Neuronal stem cell (in vitro differentiated cells): ENCODE results near the gene C11orf42.

ENCODE experiments used
- DNase-seq: peaks from one replicate; pipeline ENCODE4 v3.0.0-alpha.2; 2013; ENCODE audit warnings: low spot score
- H2AFZ ChIP-seq: one replicate; pipeline ENCODE4 v1.6.1; 2013; ENCODE audit warnings: mild to moderate bottlenecking, low read length, inconsistent platforms
- H2AK5ac ChIP-seq: 2 replicates; pipeline ENCODE4 v1.6.1; 2013; ENCODE audit warnings: low read depth, mild to moderate bottlenecking, inconsistent platforms, low read length, moderate library complexity, mixed read lengths
- H2BK120ac ChIP-seq: 2 replicates; pipeline ENCODE4 v1.6.1; 2013; ENCODE audit warnings: low read depth, mild to moderate bottlenecking, inconsistent platforms, low read length, moderate library complexity, mixed read lengths
- H2BK12ac ChIP-seq: one replicate; pipeline ENCODE4 v1.6.1; 2013; ENCODE audit warnings: low read length, inconsistent platforms
- H2BK15ac ChIP-seq: 2 replicates; pipeline ENCODE4 v1.6.1; 2013; ENCODE audit warnings: mild to moderate bottlenecking, low read length, inconsistent platforms, mixed read lengths
- H2BK5ac ChIP-seq: one replicate; pipeline ENCODE4 v1.6.1; 2013; ENCODE audit warnings: inconsistent platforms, mild to moderate bottlenecking, low read length, moderate library complexity
- H3K14ac ChIP-seq: one replicate; pipeline ENCODE4 v1.6.1; 2013; ENCODE audit warnings: low read length, inconsistent platforms
- H3K18ac ChIP-seq: 2 replicates; pipeline ENCODE4 v1.6.1; 2013; ENCODE audit warnings: low read length, inconsistent platforms
- H3K23ac ChIP-seq: 2 replicates; pipeline ENCODE4 v1.6.1; 2013; ENCODE audit warnings: low read depth, mild to moderate bottlenecking, mixed read lengths, low read length, inconsistent platforms; ENCODE audit not compliant: poor library complexity
- H3K27ac ChIP-seq: replicated peaks from 3 replicates; pipeline ENCODE4 v1.5.1; 2013; ENCODE audit warnings: low read length, inconsistent platforms
- H3K27me3 ChIP-seq, 3 experiments: 2 replicates each; pipeline ENCODE4 v1.6.1; 2013; ENCODE audit warnings: low read length in 3 of 3, mild to moderate bottlenecking in 2 of 3, inconsistent platforms in 1 of 3, low read depth in 1 of 3, mixed read lengths in 1 of 3, moderate library complexity in 1 of 3; ENCODE audit not compliant: control insufficient read depth in 3 of 3, insufficient read depth in 3 of 3
- H3K36me3 ChIP-seq, 2 donors: replicated peaks in 1 of 2; 2 replicates each; pipeline ENCODE4 v1.6.1; 2013; ENCODE audit warnings: low read length in 2 of 2; ENCODE audit not compliant: control insufficient read depth in 2 of 2, insufficient read depth in 2 of 2
- H3K4ac ChIP-seq: 2 replicates; pipeline ENCODE4 v1.6.1; 2013; ENCODE audit warnings: inconsistent platforms, mild to moderate bottlenecking, low read length, moderate library complexity
- H3K4me1 ChIP-seq, 2 donors: 1 replicate in 1 of 2; 2 replicates in 1 of 2; pipeline ENCODE4 v1.6.1; 2013; ENCODE audit warnings: low read length in 2 of 2, low read depth in 1 of 2; ENCODE audit not compliant: control insufficient read depth in 2 of 2, insufficient read depth in 1 of 2
- H3K4me2 ChIP-seq: one replicate; pipeline ENCODE4 v1.6.1; 2013; ENCODE audit warnings: mild to moderate bottlenecking, low read length, inconsistent platforms; ENCODE audit not compliant: insufficient read depth, poor library complexity, severe bottlenecking
- H3K4me3 ChIP-seq, 2 donors: 2 replicates each; pipeline ENCODE4 v1.5.1; 2013; ENCODE audit warnings: low read length in 2 of 2, mild to moderate bottlenecking in 2 of 2, inconsistent platforms in 1 of 2, moderate library complexity in 1 of 2
- H3K79me1 ChIP-seq: one replicate; pipeline ENCODE4 v1.6.1; 2013; ENCODE audit warnings: low read depth, mild to moderate bottlenecking, inconsistent platforms, low read length, moderate library complexity
- H3K9ac ChIP-seq: one replicate; pipeline ENCODE4 v1.6.1; 2013; ENCODE audit warnings: mild to moderate bottlenecking, low read depth, low read length, inconsistent platforms; ENCODE audit not compliant: poor library complexity
- H3K9me3 ChIP-seq, 2 donors: replicated peaks in 1 of 2; 2 replicates each; pipeline versions ENCODE3 to v1.6.1; 2013; ENCODE audit warnings: low read length in 2 of 2, mild to moderate bottlenecking in 2 of 2, inconsistent platforms in 1 of 2, low read depth in 1 of 2, mixed read lengths in 1 of 2, moderate library complexity in 1 of 2; ENCODE audit not compliant: control insufficient read depth in 2 of 2, insufficient read depth in 1 of 2
- H4K8ac ChIP-seq: one replicate; pipeline ENCODE4 v1.6.1; 2013; ENCODE audit warnings: low read depth, mild to moderate bottlenecking, inconsistent platforms, low read length, moderate library complexity
- H4K91ac ChIP-seq: one replicate; pipeline ENCODE4 v1.6.1; 2013; ENCODE audit warnings: low read length, low read depth, mild to moderate bottlenecking, inconsistent platforms; ENCODE audit not compliant: poor library complexity
- WGBS, 2 donors: extraction: QIAGEN DNeasy Blood & Tissue Kit; methylation state at CpG; one replicate each; pipeline ENCODE4 v1.1.7; 2013; ENCODE audit warnings: missing lambda C conversion rate in 2 of 2, mixed read lengths in 1 of 2; ENCODE audit not compliant: insufficient read length in 2 of 2, insufficient replicate concordance in 1 of 2; ENCODE audit errors: extremely low coverage in 2 of 2; 5-methylcytosine and 5-hydroxymethylcytosine counted together

The C11orf42 gene

GRCh38 chr11:6238902-6239301, 33.5 kb downstream of the C11orf42 start, which contains the start of gene CNGA4:
Gene CNGA4, plus strand, starts transcription at chr11:6239089. Its CDS starts 118 bp downstream, at chr11:6239207.
- DNase-seq, result no peak
- H4K8ac ChIP-seq, result no peak within 1 kb of the TSS

GRCh38 chr11:6240139-6240538, 34.8 kb downstream of the C11orf42 start:
- no peaks in the 10 kb centered on the region for H3K36me3 ChIP-seq

More at GRCh38 chr11:6238902-6239301, 33.5 kb downstream of the C11orf42 start, which contains the start of gene CNGA4:
- WGBS, 2 donors, result no CpG with 5 or more reads among the region's 1 CpG
- peaks cover 3% of the 10 kb centered on the region for H3K79me1 ChIP-seq
- peak within 1 kb of the TSS; percentile 57 for H4K91ac ChIP-seq
- H2AK5ac ChIP-seq, result peak within 1 kb of the TSS; percentile 2
- peak within 1 kb of the TSS; percentile 42 for H3K14ac ChIP-seq
- peaks cover 0 to 11% (median 0%) of the 10 kb centered on the region in 3 experiments for H3K27me3 ChIP-seq
- no peak within 1 kb of the TSS for H2BK120ac ChIP-seq
- H3K4ac ChIP-seq, result no peak within 1 kb of the TSS
- no peak within 1 kb of the TSS for H3K4me3 ChIP-seq
- H3K9me3 ChIP-seq, result peaks cover 0 to 2% of the 10 kb centered on the region in 2 donors
- H3K4me2 ChIP-seq, result no peak within 1 kb of the TSS
- H3K36me3 ChIP-seq, result no peaks in the 10 kb centered on the region
- peak within 1 kb of the TSS; percentile 42 for H2BK15ac ChIP-seq
- no peak within 1 kb of the TSS for H2BK12ac ChIP-seq
- H2AFZ ChIP-seq, result no peak within 1 kb of the TSS
- H3K9ac ChIP-seq, result peak within 1 kb of the TSS; percentile 15
- no peak within 1 kb of the TSS for H3K23ac ChIP-seq
- H3K18ac ChIP-seq, result no peak within 1 kb of the TSS
- no peak within 1 kb of the TSS for H2BK5ac ChIP-seq
- H3K4me1 ChIP-seq, result peaks cover under 1 to 2% of the 10 kb centered on the region in 2 donors
- no peak within 1 kb of the TSS for H3K27ac ChIP-seq

DNA sequence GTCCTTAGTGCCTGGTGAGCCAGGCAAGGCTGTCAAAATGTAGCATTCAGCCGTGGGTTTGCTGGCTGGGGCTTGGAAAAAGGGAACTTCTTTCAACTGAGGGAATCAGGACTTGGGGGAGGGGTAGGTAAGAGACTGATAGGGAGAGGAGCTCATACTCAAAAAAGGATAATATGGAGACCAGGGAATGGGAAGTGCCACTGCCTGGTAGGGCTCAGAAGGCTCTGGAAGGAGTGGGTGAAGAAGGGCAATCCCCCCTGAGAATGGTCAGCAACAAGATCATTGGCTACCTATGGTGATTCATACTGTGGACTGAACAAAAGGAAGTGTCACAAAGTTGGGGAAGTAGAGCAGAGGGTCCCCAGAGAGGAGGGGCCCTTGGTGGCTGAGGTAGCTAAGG, 35.4 kb downstream of the C11orf42 start:
- H3K4ac ChIP-seq, result no peak overlapping the region
- no peak overlapping the region for H2BK12ac ChIP-seq
- H2AK5ac ChIP-seq, result no peak overlapping the region
- H2BK15ac ChIP-seq, result no peak overlapping the region
- H2BK5ac ChIP-seq, result no peak overlapping the region
- H3K9ac ChIP-seq, result no peak overlapping the region
- no peak overlapping the region for H2BK120ac ChIP-seq
- H4K8ac ChIP-seq, result no peak overlapping the region
- no peak overlapping the region for H4K91ac ChIP-seq
- no peak overlapping the region for H3K14ac ChIP-seq
- peaks cover 0 to 11% (median 0%) of the 10 kb centered on the region in 3 experiments for H3K27me3 ChIP-seq
- H3K4me3 ChIP-seq, result no peak overlapping the region
- H3K4me1 ChIP-seq, result no peaks in the 10 kb centered on the region
- no peak overlapping the region for H3K23ac ChIP-seq
- no peak overlapping the region for H3K27ac ChIP-seq
- no peak overlapping the region for H3K4me2 ChIP-seq
- WGBS, 2 donors, result no CpG with 5 or more reads among the region's 1 CpG
- H2AFZ ChIP-seq, result no peak overlapping the region
- DNase-seq, result no peak
- H3K36me3 ChIP-seq, result no peaks in the 10 kb centered on the region
- no peaks in the 10 kb centered on the region for H3K79me1 ChIP-seq
- no peak overlapping the region for H3K18ac ChIP-seq
- H3K9me3 ChIP-seq, result peaks cover 0 to 2% of the 10 kb centered on the region in 2 donors

More at GRCh38 chr11:6240139-6240538, 34.8 kb downstream of the C11orf42 start:
- Histone ChIP-seq H3K4me2 (no peak overlapping the region), H3K4me3 (no peak overlapping the region), H3K18ac (no peak overlapping the region), H3K79me1 (no peaks in the 10 kb centered on the region), H3K23ac (no peak overlapping the region), H3K4ac (no peak overlapping the region), H3K9me3 (peaks cover 0 to 2% of the 10 kb centered on the region in 2 donors), H3K14ac (peak overlapping the region; percentile 42), H4K8ac (no peak overlapping the region), H3K9ac (no peak overlapping the region), H2BK15ac (peak overlapping the region; percentile 42), H2BK120ac (no peak overlapping the region), H4K91ac (no peak overlapping the region), H3K27me3 (peaks cover 0 to 11% (median 0%) of the 10 kb centered on the region in 3 experiments), H3K27ac (no peak overlapping the region), H2AK5ac (peak overlapping the region; percentile 2), H2BK5ac (no peak overlapping the region), H3K4me1 (peaks cover 0 to 2% of the 10 kb centered on the region in 2 donors), H2AFZ (no peak overlapping the region), H2BK12ac (no peak overlapping the region)
- no CpG with 5 or more reads among the region's 28 CpGs for WGBS, 2 donors
- no peak for DNase-seq

GRCh38 chr11:6241316-6241715, 36.0 kb downstream of the C11orf42 start:
- no peak overlapping the region for H2BK5ac ChIP-seq
- no peak overlapping the region for H3K27ac ChIP-seq
- H3K4me1 ChIP-seq, result no peaks in the 10 kb centered on the region
- peaks cover 0 to 11% (median 0%) of the 10 kb centered on the region in 3 experiments for H3K27me3 ChIP-seq
- H3K14ac ChIP-seq, result no peak overlapping the region
- H2BK15ac ChIP-seq, result no peak overlapping the region
- H3K23ac ChIP-seq, result no peak overlapping the region
- no peak for DNase-seq
- no peak overlapping the region for H3K4ac ChIP-seq
- no peak overlapping the region for H4K91ac ChIP-seq
- no peak overlapping the region for H2BK12ac ChIP-seq
- no peak overlapping the region for H3K4me3 ChIP-seq
- H3K4me2 ChIP-seq, result no peak overlapping the region
- no peak overlapping the region for H3K18ac ChIP-seq
- no peak overlapping the region for H4K8ac ChIP-seq
- no peak overlapping the region for H2AFZ ChIP-seq
- no CpG with 5 or more reads among the region's 7 CpGs for WGBS, 2 donors
- no peak overlapping the region for H2AK5ac ChIP-seq
- H3K9ac ChIP-seq, result no peak overlapping the region
- no peak overlapping the region for H2BK120ac ChIP-seq
- peaks cover 0 to 2% of the 10 kb centered on the region in 2 donors for H3K9me3 ChIP-seq
- H3K36me3 ChIP-seq, result no peaks in the 10 kb centered on the region
- H3K79me1 ChIP-seq, result no peaks in the 10 kb centered on the region
